K562 (cell line): ENCODE results near the gene ADAM10. TPM values are rescaled to one million over a fixed set of nuclear protein-coding genes. Genes with fewer than 3 reads are reported as not detected.

ENCODE experiments used
- ATAC-seq: fragments of 200-7000 bp; cut with Tn5 transposase; 3 replicates; pipeline ENCODE4 v1.9.1; 2020; ENCODE audit warnings: moderate library complexity
- BruUV-seq: library from RNA; stranded (reverse); fragments of 400-500 nt; replicated peaks from 2 replicates; lab custom pipeline; 2021; lab: Mats Ljungman, UMichigan
- CTCF ChIA-PET: fragments of 300-600 bp; formaldehyde crosslinking; extraction: SDS; loops from one replicate; lab custom pipeline; 2021; ENCODE audit warnings: low intra/inter-chr PET ratio; lab: Yijun Ruan, JAX
- POLR2A ChIA-PET: fragments of 300-600, 350-650 bp; sonication (Branson Sonifier 250); formaldehyde crosslinking; extraction: SDS; loops from one replicate; lab custom pipeline; 2021; ENCODE audit warnings: antibody characterized with exemption, inconsistent platforms; lab: Yijun Ruan, JAX
- DNase-seq, 4 experiments: peaks; one replicate each; pipeline versions ENCODE4 v3.0.0 to v3.0.0-alpha.2; 2011 to 2018; ENCODE audit warnings: low spot score in 3 of 4, mixed read lengths in 3 of 4; ENCODE audit errors: extremely low read depth in 1 of 4
- FAIRE-seq: peaks from 2 replicates; lab custom pipeline; 2011; peaks lifted over from hg19 to GRCh38; lab: Jason Lieb, UNC
- H2AFZ ChIP-seq: 2 replicates; pipeline ENCODE4 v1.6.0; 2011; ENCODE audit warnings: low read depth, low read length, control low read depth, inconsistent platforms
- H3K27ac ChIP-seq: fragments of 200-600 bp; 3 replicates; pipeline ENCODE4 v1.8.0; 2011; ENCODE audit warnings: low read depth, mild to moderate bottlenecking, control low read depth, inconsistent platforms, low read length, moderate library complexity, mixed read lengths; ENCODE audit errors: extremely low read depth
- H3K27me3 ChIP-seq, 2 experiments: fragments of 300-600 bp in 1 of 2; 2 replicates in 1 of 2; 3 replicates in 1 of 2; pipeline versions ENCODE4 v1.6.0 to v1.8.0; 2011; ENCODE audit warnings: inconsistent platforms in 2 of 2, low read length in 2 of 2, mild to moderate bottlenecking in 1 of 2, mixed read lengths in 1 of 2, moderate library complexity in 1 of 2; ENCODE audit not compliant: control insufficient read depth in 2 of 2, insufficient read depth in 2 of 2
- H3K36me3 ChIP-seq: fragments of 300-600 bp; 3 replicates; pipeline ENCODE4 v1.8.0; 2011; ENCODE audit warnings: mild to moderate bottlenecking, low read length, inconsistent platforms; ENCODE audit not compliant: control insufficient read depth, insufficient read depth
- H3K4me1 ChIP-seq, 2 experiments: fragments of 200-600 bp in 1 of 2; replicated peaks in 1 of 2; 2 replicates in 1 of 2; 3 replicates in 1 of 2; pipeline versions ENCODE4 v1.5.1 to v1.8.0; 2011; ENCODE audit warnings: inconsistent platforms in 2 of 2, low read length in 2 of 2, mild to moderate bottlenecking in 1 of 2, mixed read lengths in 1 of 2, moderate library complexity in 1 of 2; ENCODE audit not compliant: control insufficient read depth in 2 of 2, insufficient read depth in 2 of 2
- H3K4me2 ChIP-seq: 2 replicates; pipeline ENCODE4 v1.6.1; 2011; ENCODE audit warnings: low read length, control low read depth, inconsistent platforms, mixed read lengths; ENCODE audit not compliant: insufficient read depth
- H3K4me3 ChIP-seq: fragments of 200-600 bp; sonication (generic), shearing (Covaris generic); 2 replicates; pipeline ENCODE4 v1.5.1; 2016; ENCODE audit warnings: control low read depth, inconsistent platforms
- H3K79me2 ChIP-seq: fragments of 200-600 bp; 3 replicates; pipeline ENCODE4 v1.8.0; 2011; ENCODE audit warnings: low read length, inconsistent platforms; ENCODE audit not compliant: control insufficient read depth, insufficient read depth
- H3K9ac ChIP-seq, 2 experiments: 2 replicates each; pipeline versions ENCODE4 v1.6.0 to v1.6.1; 2011; ENCODE audit warnings: low read depth in 2 of 2, low read length in 2 of 2, control low read depth in 1 of 2, inconsistent platforms in 1 of 2, mild to moderate bottlenecking in 1 of 2, mixed read lengths in 1 of 2; ENCODE audit not compliant: insufficient read depth in 1 of 2
- H3K9me1 ChIP-seq: one replicate; pipeline ENCODE4 v1.6.0; 2011; ENCODE audit warnings: inconsistent platforms, mild to moderate bottlenecking, low read length, moderate library complexity; ENCODE audit not compliant: control insufficient read depth, insufficient read depth
- H3K9me3 ChIP-seq: replicated peaks from 2 replicates; pipeline ENCODE4 v1.5.1; 2011; ENCODE audit warnings: low read depth, low read length, inconsistent platforms; ENCODE audit not compliant: control insufficient read depth, insufficient read depth
- H4K20me1 ChIP-seq: replicated peaks from 2 replicates; pipeline ENCODE4 v1.6.1; 2011; ENCODE audit warnings: low read length, inconsistent platforms, mixed read lengths; ENCODE audit not compliant: control insufficient read depth, insufficient read depth
- CBX5 ChIP-seq: IDR thresholded peaks from 2 replicates; pipeline ENCODE4 v1.6.1; 2014; ENCODE audit warnings: low read depth, borderline replicate concordance
- CREB5 ChIP-seq: fragments of 250-450 bp; sonication (Bioruptor Pico); IDR thresholded peaks from 2 replicates; pipeline ENCODE4 v1.5.0; 2020; ENCODE audit warnings: mild to moderate bottlenecking
- E2F8 ChIP-seq: fragments of 450-650 bp; IDR thresholded peaks from 2 replicates; pipeline ENCODE4 v1.7.1; 2018; ENCODE audit warnings: mild to moderate bottlenecking, low read depth; ENCODE audit not compliant: partially characterized antibody
- FOXK1 ChIP-seq: sonication (generic); formaldehyde crosslinking; IDR thresholded peaks from 2 replicates; pipeline ENCODE4 v1.8.0; 2022; ENCODE audit warnings: missing genetic modification reagents, mild to moderate bottlenecking, borderline replicate concordance
- GATAD2A ChIP-seq: fragments of 450-650 bp; IDR thresholded peaks from 2 replicates; pipeline ENCODE4 v1.6.1; 2017
- RBFOX2 ChIP-seq: fragments of 200-400 bp; formaldehyde crosslinking; IDR thresholded peaks from 2 replicates; pipeline ENCODE4 v1.6.1; 2017; ENCODE audit warnings: low read depth, mild to moderate bottlenecking, low read length, moderate library complexity
- TFAP4 ChIP-seq: sonication (generic); formaldehyde crosslinking; IDR thresholded peaks from 2 replicates; pipeline ENCODE4 v1.8.0; 2022; ENCODE audit warnings: missing genetic modification reagents, mild to moderate bottlenecking, moderate library complexity, borderline replicate concordance
- ZNF239 ChIP-seq: fragments of 250-450 bp; sonication (Bioruptor Pico); IDR thresholded peaks from 2 replicates; pipeline ENCODE4 v1.4.0; 2020; ENCODE audit warnings: mild to moderate bottlenecking
- WGBS: fragments of 100-300 bp; shearing (Covaris generic); methylation state at CpG from one replicate; pipeline ENCODE4 v1.1.6; 2016; ENCODE audit warnings: low coverage, mixed read lengths; ENCODE audit not compliant: insufficient coverage; ENCODE audit errors: missing lambda C conversion rate; 5-methylcytosine and 5-hydroxymethylcytosine counted together
- in situ Hi-C: fragments of 300-500 bp; cut with MboI; formaldehyde crosslinking; loops from 4 replicates; pipeline ENCODE4 v1.15.0; 2018; ENCODE audit warnings: inconsistent platforms, mixed read lengths
- intact Hi-C: fragments of 100-400 bp; cut with micrococcal nuclease; formaldehyde crosslinking; loops from 2 replicates; pipeline ENCODE4 v1.14.2; 2022
- polyA plus RNA-seq, 8 experiments: library from polyadenylated mRNA; depleted of rRNA in 4 of 8; stranded (reverse) in 5 of 8; unstranded in 3 of 8; fragments of >200 nt; fragmentation: Nextera tagmentation in 2 of 8; fragmentation: Illumina TruSeq in 1 of 8; extraction: Ambion mirVana in 2 of 8; extraction: Trizol in 1 of 8; gene quantifications; 2 replicates each; pipeline versions ENCODE4 v1.2.1 to v1.2.3, GENCODE V29; 2011 to 2014; ENCODE audit warnings: inconsistent platforms in 1 of 8, missing spikeins in 1 of 8
- total RNA-seq, 7 experiments: library from RNA; depleted of rRNA in 6 of 7; stranded (reverse); fragments of >200 nt in 6 of 7; fragmentation: Illumina TruSeq in 2 of 7; extraction: Trizol in 2 of 7; gene quantifications; 2 replicates each; pipeline versions ENCODE4 v1.2.1 to v1.2.3, GENCODE V29; 2011 to 2021; ENCODE audit warnings: low replicate concordance in 1 of 7
- TF ChIP-seq, protein P1 (sequence below): fragments of 200-400 bp; formaldehyde crosslinking; IDR thresholded peaks from 2 replicates; pipeline ENCODE4 v1.6.1; 2017; ENCODE audit warnings: mild to moderate bottlenecking, low read depth, low read length, moderate library complexity
- TF ChIP-seq, protein P2 (sequence below), 2 experiments: fragments of 150-350 bp in 1 of 2; IDR thresholded peaks; 2 replicates each; pipeline ENCODE4 v1.6.1; 2012 to 2016; ENCODE audit warnings: low read depth in 2 of 2, low read length in 2 of 2, mild to moderate bottlenecking in 1 of 2, moderate library complexity in 1 of 2

Gene ADAM10
- total and polyA plus RNA-seq, 9 of the 15 experiments (the other 6 are each of a cell fraction or from before 2014, with no cell fraction given) = 11.9 to 152 (median 57.3) TPM

GRCh38 chr15:58554758-58555157, 194.7 kb downstream of the ADAM10 start:
- ATAC-seq (no peak), DNase-seq (no peak), FAIRE-seq (no peak)
- peaks cover 21 to 36% of the 10 kb centered on the region in 2 experiments for H3K4me1 ChIP-seq
- ChIA-PET CTCF (no interaction called here), POLR2A (interaction anchor here (0.6 to 1.3 kb wide), 2 partner anchors 10 to 57 kb away, joined by 3 read pairs; no protein-coding TSS in a partner anchor)
- peak overlapping the region; percentile 97; the same call in 1 of the 2 replicates for H2AFZ ChIP-seq
- no peak overlapping the region for H3K4me2 ChIP-seq
- 82% methylated on average over 5 of the region's 5 CpGs for WGBS
- H3K36me3 ChIP-seq = no peaks in the 10 kb centered on the region
- no peak overlapping the region for H3K4me3 ChIP-seq
- BruUV-seq = no TSS peak
- H3K9ac ChIP-seq = no peak overlapping the region
- no peaks in the 10 kb centered on the region for H3K27me3 ChIP-seq
- H3K27ac ChIP-seq = no peak overlapping the region
- no peaks in the 10 kb centered on the region for H4K20me1 ChIP-seq
- H3K79me2 ChIP-seq = no peaks in the 10 kb centered on the region
- no peaks in the 10 kb centered on the region for H3K9me1 ChIP-seq
- intact Hi-C loops = no loop called here
- in situ Hi-C loops = no loop called here
- H3K9me3 ChIP-seq = no peaks in the 10 kb centered on the region
- TF ChIP-seq, protein P1, sequence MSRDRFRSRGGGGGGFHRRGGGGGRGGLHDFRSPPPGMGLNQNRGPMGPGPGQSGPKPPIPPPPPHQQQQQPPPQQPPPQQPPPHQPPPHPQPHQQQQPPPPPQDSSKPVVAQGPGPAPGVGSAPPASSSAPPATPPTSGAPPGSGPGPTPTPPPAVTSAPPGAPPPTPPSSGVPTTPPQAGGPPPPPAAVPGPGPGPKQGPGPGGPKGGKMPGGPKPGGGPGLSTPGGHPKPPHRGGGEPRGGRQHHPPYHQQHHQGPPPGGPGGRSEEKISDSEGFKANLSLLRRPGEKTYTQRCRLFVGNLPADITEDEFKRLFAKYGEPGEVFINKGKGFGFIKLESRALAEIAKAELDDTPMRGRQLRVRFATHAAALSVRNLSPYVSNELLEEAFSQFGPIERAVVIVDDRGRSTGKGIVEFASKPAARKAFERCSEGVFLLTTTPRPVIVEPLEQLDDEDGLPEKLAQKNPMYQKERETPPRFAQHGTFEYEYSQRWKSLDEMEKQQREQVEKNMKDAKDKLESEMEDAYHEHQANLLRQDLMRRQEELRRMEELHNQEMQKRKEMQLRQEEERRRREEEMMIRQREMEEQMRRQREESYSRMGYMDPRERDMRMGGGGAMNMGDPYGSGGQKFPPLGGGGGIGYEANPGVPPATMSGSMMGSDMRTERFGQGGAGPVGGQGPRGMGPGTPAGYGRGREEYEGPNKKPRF = no peak
- no peak for TF ChIP-seq TFAP4 (CRISPR knock-in tag)
- TF ChIP-seq E2F8 = no peak
- TF ChIP-seq ZNF239 (CRISPR knock-in tag) = no peak
- TF ChIP-seq, protein P2, sequence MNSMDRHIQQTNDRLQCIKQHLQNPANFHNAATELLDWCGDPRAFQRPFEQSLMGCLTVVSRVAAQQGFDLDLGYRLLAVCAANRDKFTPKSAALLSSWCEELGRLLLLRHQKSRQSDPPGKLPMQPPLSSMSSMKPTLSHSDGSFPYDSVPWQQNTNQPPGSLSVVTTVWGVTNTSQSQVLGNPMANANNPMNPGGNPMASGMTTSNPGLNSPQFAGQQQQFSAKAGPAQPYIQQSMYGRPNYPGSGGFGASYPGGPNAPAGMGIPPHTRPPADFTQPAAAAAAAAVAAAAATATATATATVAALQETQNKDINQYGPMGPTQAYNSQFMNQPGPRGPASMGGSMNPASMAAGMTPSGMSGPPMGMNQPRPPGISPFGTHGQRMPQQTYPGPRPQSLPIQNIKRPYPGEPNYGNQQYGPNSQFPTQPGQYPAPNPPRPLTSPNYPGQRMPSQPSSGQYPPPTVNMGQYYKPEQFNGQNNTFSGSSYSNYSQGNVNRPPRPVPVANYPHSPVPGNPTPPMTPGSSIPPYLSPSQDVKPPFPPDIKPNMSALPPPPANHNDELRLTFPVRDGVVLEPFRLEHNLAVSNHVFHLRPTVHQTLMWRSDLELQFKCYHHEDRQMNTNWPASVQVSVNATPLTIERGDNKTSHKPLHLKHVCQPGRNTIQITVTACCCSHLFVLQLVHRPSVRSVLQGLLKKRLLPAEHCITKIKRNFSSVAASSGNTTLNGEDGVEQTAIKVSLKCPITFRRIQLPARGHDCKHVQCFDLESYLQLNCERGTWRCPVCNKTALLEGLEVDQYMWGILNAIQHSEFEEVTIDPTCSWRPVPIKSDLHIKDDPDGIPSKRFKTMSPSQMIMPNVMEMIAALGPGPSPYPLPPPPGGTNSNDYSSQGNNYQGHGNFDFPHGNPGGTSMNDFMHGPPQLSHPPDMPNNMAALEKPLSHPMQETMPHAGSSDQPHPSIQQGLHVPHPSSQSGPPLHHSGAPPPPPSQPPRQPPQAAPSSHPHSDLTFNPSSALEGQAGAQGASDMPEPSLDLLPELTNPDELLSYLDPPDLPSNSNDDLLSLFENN (IDR thresholded peaks at IDR 0.05; ENCODE audit: low read depth in 2 of 2, low read length in 2 of 2) = no peak
- no peak for TF ChIP-seq CREB5 (CRISPR knock-in tag)
- TF ChIP-seq CBX5 = no peak
- no peak for TF ChIP-seq GATAD2A
- TF ChIP-seq FOXK1 = no peak
- no peak for TF ChIP-seq RBFOX2
